ENCODE results near the gene PDE6D. TPM values are rescaled to one million over a fixed set of nuclear protein-coding genes. Genes with fewer than 3 reads are reported as not detected.

The PDE6D gene
- total RNA-seq: 10 to 100 TPM; 13.3 to 17.9 (median 16.4) TPM
- 24.3 TPM for polyA plus RNA-seq
- long read RNA-seq, donor 1, transcript PDE6D-201 (5 exons, 1,175 nt): major isoform, 13 of 17 reads
- long read RNA-seq, donor 1, partial matches to known transcripts: 2 of 17 reads
- long read RNA-seq, donor 1, other reads (novel, unspliced or antisense): 1 of 17 reads
- long read RNA-seq, donor 2, transcript PDE6D-201 (5 exons, 1,175 nt): major isoform, 7 of 8 reads
- long read RNA-seq, donor 2, partial matches to known transcripts: 0 of 8 reads
- long read RNA-seq, donor 2, other reads (novel, unspliced or antisense): 1 of 8 reads
- long read RNA-seq, donor 3, transcript PDE6D-201 (5 exons, 1,175 nt): major isoform, 19 of 19 reads
- long read RNA-seq, donor 3, partial matches to known transcripts: 0 of 19 reads
- long read RNA-seq, donor 3, other reads (novel, unspliced or antisense): 0 of 19 reads
- long read RNA-seq, donor 4, transcript PDE6D-201 (5 exons, 1,175 nt): major isoform, 6 of 6 reads
- long read RNA-seq, donor 4, partial matches to known transcripts: 0 of 6 reads
- long read RNA-seq, donor 4, other reads (novel, unspliced or antisense): 0 of 6 reads

DNA sequence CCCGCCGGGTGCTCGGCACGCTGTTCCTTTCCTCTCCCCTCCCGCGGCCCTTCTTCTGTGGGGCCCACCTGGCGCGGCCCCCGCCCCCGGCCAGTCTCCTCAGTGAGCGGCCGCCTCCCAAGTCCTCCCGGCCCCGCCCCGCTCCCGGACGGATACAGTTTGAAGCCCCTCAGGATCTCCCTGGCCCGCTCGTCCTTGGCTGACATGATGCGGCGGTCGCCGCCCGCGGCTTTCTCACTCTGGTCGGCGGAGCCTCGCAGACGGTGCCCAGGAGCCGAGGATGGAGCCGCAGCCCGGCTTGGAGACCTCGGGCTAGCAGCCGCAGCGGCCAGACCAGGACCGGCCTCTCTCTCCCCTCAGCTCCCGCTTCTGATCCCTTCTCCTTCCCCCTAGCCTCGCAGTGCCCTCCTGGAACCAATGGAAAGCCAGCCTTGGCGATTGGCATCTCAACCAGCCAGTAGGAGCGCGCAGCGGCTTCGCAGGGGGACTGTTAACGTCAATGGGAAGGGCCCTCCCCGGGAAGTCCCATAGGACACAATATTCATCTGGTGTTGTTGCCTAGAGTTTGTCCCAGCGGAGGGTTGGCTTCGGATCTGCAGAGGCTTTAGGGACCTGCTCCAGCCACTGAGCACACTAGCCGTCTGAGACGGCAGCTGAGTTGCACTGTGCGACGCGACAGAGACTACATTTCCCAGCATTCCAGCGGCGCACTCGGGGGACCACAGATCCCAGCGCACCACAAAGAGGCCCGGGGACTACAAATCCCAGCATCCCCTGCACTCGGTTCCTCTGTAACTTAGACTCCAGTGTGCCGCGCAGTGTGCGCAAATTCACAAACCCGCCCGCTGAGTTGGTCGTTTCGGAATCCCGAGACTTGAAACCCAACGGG lies at the start of gene PDE6D:
PDE6D (minus strand) TSS at position 374 of the 889 bp plus-strand sequence; CDS start at position 206, 168 bp downstream.
- no peaks in the 10 kb centered on the region for H3K27me3 ChIP-seq (ENCODE audit: control insufficient read depth, insufficient read depth)
- under 1% methylated on average over 67 of the region's 67 CpGs for WGBS
- peak within 1 kb of the TSS; percentile 89 for H3K4me3 ChIP-seq (ENCODE audit: low read length)
- DNase-seq (peak; percentile 98 to 100 (median 99)), ATAC-seq (peak; percentile 98)
- peak within 1 kb of the TSS; percentile 95 for H3K27ac ChIP-seq (ENCODE audit: low read length)
- no peaks in the 10 kb centered on the region for H3K9me3 ChIP-seq (ENCODE audit: control insufficient read depth, low read length)
- H3K4me1 ChIP-seq (ENCODE audit: control insufficient read depth, insufficient read depth, low read length): peaks cover 6% of the 10 kb centered on the region
- intact Hi-C loops (cut with DNase I): no loop called here

DNA sequence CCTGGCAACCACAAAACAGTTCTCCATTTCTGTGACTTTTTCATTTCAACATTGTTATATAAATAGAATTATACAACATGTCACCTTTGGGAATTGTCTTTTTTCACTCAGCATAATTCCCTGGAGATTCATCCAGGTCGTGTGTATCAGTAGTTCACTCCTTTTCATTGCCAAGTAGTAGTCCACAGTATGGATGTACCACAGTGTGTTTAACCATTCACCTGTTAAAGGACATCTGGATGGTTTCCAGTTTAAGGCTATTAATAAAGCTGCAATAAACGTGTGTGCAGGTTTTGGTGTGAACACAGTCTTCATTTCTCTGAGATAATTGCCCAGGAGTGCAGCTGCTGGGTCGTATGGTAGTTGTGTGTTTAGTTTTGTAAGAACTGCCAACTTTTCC lies 40.8 kb upstream of the PDE6D start:
- Histone ChIP-seq H3K27me3 (ENCODE audit: control insufficient read depth, insufficient read depth) (no peaks in the 10 kb centered on the region), H3K9me3 (ENCODE audit: control insufficient read depth, low read length) (no peaks in the 10 kb centered on the region), H3K4me3 (ENCODE audit: low read length) (no peak overlapping the region), H3K27ac (ENCODE audit: low read length) (no peak overlapping the region), H3K4me1 (ENCODE audit: control insufficient read depth, insufficient read depth, low read length) (no peaks in the 10 kb centered on the region)
- DNase-seq: no peak
- ATAC-seq: no peak
- WGBS: 56% methylated on average over 3 of the region's 3 CpGs
- intact Hi-C loops (cut with DNase I): no loop called here

DNA sequence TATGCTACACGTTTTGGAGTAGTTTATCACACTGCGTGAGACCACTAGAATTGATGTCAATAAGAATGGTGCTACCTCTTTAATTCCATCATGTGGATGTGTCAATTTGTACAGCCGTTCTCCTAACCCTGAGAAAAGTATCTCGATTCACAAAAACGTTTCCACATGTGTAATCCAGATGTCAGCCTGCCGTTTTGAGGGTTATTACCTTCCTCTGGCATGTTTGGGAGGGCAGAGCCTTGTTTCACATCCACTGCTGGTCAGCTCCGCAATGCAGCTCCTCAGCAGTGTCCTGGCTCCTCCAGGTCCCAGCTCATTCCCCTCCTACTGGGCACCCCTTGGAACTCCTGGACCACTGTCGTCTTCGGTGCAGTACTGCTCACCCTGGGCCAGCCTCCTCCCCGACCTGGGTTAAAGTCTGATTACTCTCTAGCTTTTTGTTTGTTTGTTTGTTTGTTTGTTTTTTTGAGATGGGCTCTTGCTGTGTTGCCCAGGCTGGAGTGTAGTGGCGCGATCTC lies 39.8 kb upstream of the PDE6D start:
- no peaks in the 10 kb centered on the region for H3K27me3 ChIP-seq (ENCODE audit: control insufficient read depth, insufficient read depth)
- no peaks in the 10 kb centered on the region for H3K9me3 ChIP-seq (ENCODE audit: control insufficient read depth, low read length)
- no peak for ATAC-seq
- intact Hi-C loops (cut with DNase I): no loop called here
- WGBS: 75% methylated on average over 12 of the region's 12 CpGs
- no peaks in the 10 kb centered on the region for H3K4me1 ChIP-seq (ENCODE audit: control insufficient read depth, insufficient read depth, low read length)
- DNase-seq: no peak
- no peak overlapping the region for H3K27ac ChIP-seq (ENCODE audit: low read length)
- H3K4me3 ChIP-seq (ENCODE audit: low read length): no peak overlapping the region

DNA sequence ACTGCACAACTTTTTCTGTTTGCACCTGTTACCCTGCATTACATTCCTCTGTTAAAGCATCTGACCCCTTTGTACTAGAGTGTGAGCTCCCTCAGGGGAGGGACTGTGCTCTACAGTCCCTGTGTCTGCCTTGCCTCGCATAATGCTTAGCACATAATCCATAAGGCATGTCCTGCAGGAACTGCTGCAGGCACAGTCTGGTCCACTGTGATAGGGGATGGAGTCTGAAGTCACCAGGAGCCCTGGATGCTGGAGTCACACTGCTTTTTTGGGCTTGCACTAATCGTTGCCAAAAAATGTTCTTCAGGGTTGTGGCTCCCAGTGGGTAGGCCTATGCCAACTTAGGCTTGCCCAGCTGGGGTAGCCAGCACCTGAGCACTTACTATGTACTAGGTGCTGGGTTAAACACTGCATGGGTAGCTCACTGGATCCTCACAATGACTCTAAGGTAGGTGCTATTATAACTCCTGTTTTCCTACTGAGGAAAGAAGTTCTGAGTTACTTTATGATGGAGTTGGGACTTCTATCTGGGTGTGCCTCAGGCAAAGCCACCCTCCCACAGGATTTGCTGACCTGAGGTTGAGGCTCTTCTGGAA lies 38.5 kb upstream of the PDE6D start:
- ATAC-seq: peak in 1 of 2 donors; percentile 21
- intact Hi-C loops (cut with DNase I): no loop called here
- no peak overlapping the region for H3K27ac ChIP-seq (ENCODE audit: low read length)
- H3K4me1 ChIP-seq (ENCODE audit: control insufficient read depth, insufficient read depth, low read length): no peaks in the 10 kb centered on the region
- WGBS: 63% methylated on average over 2 of the region's 2 CpGs
- no peaks in the 10 kb centered on the region for H3K27me3 ChIP-seq (ENCODE audit: control insufficient read depth, insufficient read depth)
- H3K4me3 ChIP-seq (ENCODE audit: low read length): no peak overlapping the region
- no peak for DNase-seq
- no peaks in the 10 kb centered on the region for H3K9me3 ChIP-seq (ENCODE audit: control insufficient read depth, low read length)

DNA sequence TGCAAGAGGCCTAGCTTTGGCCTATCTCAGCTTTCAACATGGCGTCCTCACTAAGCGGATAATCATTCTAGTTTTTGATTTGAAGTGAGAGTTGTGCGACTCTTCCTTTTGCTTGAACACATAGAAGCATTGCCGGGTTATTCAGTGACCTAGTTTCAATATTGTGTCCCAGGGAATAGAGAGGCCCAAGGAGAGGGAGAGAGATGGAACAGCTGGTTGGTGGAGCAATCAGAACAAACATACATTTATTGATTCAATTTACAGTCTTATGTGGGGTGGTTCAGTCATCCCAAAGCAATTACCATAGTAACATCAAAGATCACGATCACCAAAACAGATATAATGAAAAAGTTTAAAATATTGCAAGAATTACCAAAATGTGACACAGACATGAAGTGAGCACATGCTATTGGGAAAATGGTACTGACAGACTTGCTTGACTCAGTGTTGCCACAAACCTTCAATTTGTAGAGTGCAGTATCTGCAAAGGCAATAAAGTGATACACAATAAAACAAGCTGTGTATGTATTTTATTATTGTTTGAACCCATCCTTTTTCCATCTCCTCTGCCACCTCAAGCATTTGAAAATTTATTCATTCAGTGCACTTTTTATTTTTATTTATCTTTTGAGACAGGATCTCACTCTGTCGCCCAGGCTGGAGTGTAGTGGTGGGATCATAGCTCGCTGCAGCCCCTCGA lies 35.4 kb upstream of the PDE6D start:
- ATAC-seq (no peak), DNase-seq (no peak)
- 96% methylated on average over 8 of the region's 8 CpGs for WGBS
- intact Hi-C loops (cut with DNase I): no loop called here
- H3K9me3 ChIP-seq (ENCODE audit: control insufficient read depth, low read length): no peaks in the 10 kb centered on the region
- no peak overlapping the region for H3K27ac ChIP-seq (ENCODE audit: low read length)
- no peaks in the 10 kb centered on the region for H3K27me3 ChIP-seq (ENCODE audit: control insufficient read depth, insufficient read depth)
- H3K4me3 ChIP-seq (ENCODE audit: low read length): no peak overlapping the region
- no peaks in the 10 kb centered on the region for H3K4me1 ChIP-seq (ENCODE audit: control insufficient read depth, insufficient read depth, low read length)

DNA sequence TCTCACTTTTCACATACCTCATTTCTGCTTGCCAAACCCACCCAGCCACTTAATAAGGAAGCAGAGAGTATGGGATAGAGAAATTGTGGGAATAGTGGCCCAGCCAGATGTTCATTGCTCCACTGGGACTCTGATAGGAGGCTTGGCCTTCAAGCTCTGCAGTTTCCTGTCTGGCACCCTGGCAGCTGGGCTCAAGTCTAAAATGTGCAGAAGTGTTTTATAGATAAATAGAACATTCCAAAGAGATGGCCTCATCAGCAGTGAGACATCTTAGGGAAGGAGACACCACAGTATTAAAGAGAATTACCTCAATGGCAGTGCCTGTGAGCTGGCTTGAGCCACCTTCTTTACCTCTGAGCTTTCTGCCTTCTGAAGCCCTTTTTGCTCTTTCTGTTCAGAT lies 29.8 kb upstream of the PDE6D start:
- no peak overlapping the region for H3K27ac ChIP-seq (ENCODE audit: low read length)
- ATAC-seq (peak in 1 of 2 donors; percentile 31), DNase-seq (peak in 1 of 3 donors; percentile 42)
- no peaks in the 10 kb centered on the region for H3K4me1 ChIP-seq (ENCODE audit: control insufficient read depth, insufficient read depth, low read length)
- no peaks in the 10 kb centered on the region for H3K27me3 ChIP-seq (ENCODE audit: control insufficient read depth, insufficient read depth)
- intact Hi-C loops (cut with DNase I): no loop called here
- no peaks in the 10 kb centered on the region for H3K9me3 ChIP-seq (ENCODE audit: control insufficient read depth, low read length)
- no peak overlapping the region for H3K4me3 ChIP-seq (ENCODE audit: low read length)

DNA sequence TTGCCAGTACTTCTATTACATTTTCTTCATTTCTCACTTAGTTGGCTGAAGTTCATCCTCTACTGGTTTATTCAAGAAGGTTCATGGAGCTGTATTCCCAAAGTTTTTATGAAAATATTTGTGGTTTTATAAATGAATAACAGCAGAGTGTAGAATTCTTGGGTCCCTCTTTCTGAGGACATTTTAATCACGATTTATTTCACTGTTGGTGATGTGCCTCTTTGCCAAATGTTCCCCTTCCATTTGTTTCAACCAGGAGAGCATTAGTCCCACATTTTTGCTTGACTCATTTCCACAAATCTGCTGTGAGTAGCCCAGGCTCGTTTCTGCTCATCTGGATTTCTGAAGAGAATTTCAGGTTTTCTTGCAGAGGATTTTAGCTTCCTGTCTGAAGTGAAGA lies 25.9 kb upstream of the PDE6D start:
- Histone ChIP-seq H3K27me3 (ENCODE audit: control insufficient read depth, insufficient read depth) (no peaks in the 10 kb centered on the region), H3K4me3 (ENCODE audit: low read length) (no peak overlapping the region), H3K27ac (ENCODE audit: low read length) (no peak overlapping the region), H3K4me1 (ENCODE audit: control insufficient read depth, insufficient read depth, low read length) (no peaks in the 10 kb centered on the region), H3K9me3 (ENCODE audit: control insufficient read depth, low read length) (no peaks in the 10 kb centered on the region)
- intact Hi-C loops (cut with DNase I): no loop called here
- no peak for ATAC-seq
- 85% methylated on average over 2 of the region's 2 CpGs for WGBS
- no peak for DNase-seq

DNA sequence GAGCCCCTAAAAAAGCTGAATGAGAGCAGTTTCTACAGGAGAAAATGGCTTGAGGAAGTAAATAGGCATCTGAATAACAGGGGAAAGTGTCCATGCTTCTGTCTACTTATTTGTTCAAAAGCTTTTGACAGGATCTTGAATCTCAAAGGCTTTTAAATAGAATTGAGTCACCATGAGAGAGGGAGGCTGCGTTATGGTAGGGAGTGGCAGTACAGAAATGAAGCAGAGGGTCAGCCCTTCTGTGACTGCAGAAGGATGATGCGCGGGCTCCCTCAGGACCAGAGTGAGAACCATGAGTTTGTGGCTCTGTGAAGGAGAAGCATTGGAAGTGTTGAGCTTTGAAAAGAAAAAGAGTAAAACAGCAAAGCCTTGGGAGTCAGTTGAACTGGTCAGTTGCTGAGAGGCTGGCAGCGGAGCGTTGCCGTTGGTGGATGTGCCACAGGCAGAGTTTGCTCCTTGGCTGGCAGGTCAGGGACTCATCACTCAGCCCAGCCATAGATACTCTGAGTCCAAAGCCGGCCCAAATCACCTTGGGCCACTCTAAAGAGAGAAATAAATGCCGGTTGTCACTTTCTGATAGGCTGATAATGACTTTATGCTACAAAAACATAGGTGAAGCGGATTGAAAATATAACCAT lies 22.5 kb upstream of the PDE6D start:
- WGBS: 92% methylated on average over 9 of the region's 9 CpGs
- no peak for ATAC-seq

DNA sequence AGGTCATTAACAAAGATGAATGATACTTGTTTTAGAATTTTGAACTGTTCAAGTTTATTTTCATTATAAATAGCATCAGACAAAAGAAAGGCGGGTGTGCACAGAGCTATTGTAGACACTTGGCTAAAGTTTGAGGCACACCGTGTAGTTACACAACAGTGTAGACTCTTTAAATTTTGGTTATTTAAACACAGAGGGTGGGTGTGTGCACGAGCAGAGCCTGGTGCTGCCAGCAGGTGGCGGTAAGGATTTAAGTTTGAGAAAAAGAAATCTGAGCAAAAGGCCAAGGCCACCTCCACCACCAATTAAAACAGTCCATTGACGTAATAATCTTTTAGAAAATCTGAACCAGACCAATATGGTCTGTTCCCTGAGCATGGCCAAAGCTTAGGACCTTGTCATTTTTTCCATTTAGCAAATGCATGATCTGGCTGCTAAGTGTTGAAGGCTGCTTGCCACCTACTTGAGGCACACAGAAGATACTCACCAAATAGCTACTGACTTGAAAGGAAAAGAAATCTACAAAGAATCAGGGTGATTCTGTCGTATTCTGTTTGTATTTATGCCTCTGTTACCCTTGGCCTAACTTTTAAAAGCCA lies 19.5 kb upstream of the PDE6D start:
- no peaks in the 10 kb centered on the region for H3K4me1 ChIP-seq (ENCODE audit: control insufficient read depth, insufficient read depth, low read length)
- no peak overlapping the region for H3K4me3 ChIP-seq (ENCODE audit: low read length)
- H3K27ac ChIP-seq (ENCODE audit: low read length): no peak overlapping the region
- no peaks in the 10 kb centered on the region for H3K9me3 ChIP-seq (ENCODE audit: control insufficient read depth, low read length)
- DNase-seq: peak in 1 of 3 donors; percentile 56
- WGBS: 57% methylated on average over 6 of the region's 6 CpGs
- no peak for ATAC-seq
- no peaks in the 10 kb centered on the region for H3K27me3 ChIP-seq (ENCODE audit: control insufficient read depth, insufficient read depth)
- intact Hi-C loops (cut with DNase I): no loop called here

More for the DNA sequence above, 22.5 kb upstream of the PDE6D start:
- Histone ChIP-seq H3K27ac (ENCODE audit: low read length) (no peak overlapping the region), H3K4me3 (ENCODE audit: low read length) (no peak overlapping the region), H3K4me1 (ENCODE audit: control insufficient read depth, insufficient read depth, low read length) (no peaks in the 10 kb centered on the region), H3K27me3 (ENCODE audit: control insufficient read depth, insufficient read depth) (no peaks in the 10 kb centered on the region), H3K9me3 (ENCODE audit: control insufficient read depth, low read length) (no peaks in the 10 kb centered on the region)
- DNase-seq: no peak
- intact Hi-C loops (cut with DNase I): no loop called here

All from right cardiac atrium (tissue), 5 donors.